OCI-LY7 (cell line): Measurements from ENCODE around the gene SH3RF3.

Experiments used
- EZH2phosphoT487 ChIP-seq: fragments of 200-600 bp; sonication (generic); IDR thresholded peaks from 2 replicates; pipeline ENCODE4 v1.6.1; 2018; ENCODE audit warnings: low read depth, borderline replicate concordance, mild to moderate bottlenecking, mixed run types, antibody characterized with exemption, low read length, moderate library complexity, mixed read lengths
- TF ChIP-seq, protein P1 (sequence below): fragments of 200-600 bp; sonication (generic); conservative IDR thresholded peaks from 2 replicates; pipeline ENCODE4 v1.5.1; 2014; ENCODE audit warnings: mild to moderate bottlenecking, antibody characterized with exemption, low read length, moderate library complexity, mixed read lengths

DNA sequence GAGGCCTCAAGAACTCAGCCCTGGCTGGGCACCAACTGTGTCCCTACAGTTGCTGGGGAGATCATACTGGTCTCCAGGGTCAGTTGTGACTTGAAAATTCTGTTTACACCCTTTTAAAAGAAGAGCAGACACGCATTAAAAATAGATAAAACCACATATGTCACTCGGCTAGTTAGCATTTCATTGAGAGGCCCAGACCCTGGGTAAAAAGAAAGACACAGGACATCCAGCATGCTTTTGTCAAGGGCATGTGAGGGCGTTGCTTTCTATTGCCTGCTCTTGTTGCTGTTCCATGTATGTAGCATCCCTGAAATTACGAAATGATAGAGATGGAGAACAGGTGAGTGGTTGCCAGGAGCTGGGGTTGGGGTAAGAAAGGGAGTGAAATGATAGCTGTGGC, 390.5 kb downstream of the SH3RF3 start:
- TF ChIP-seq, protein P1, sequence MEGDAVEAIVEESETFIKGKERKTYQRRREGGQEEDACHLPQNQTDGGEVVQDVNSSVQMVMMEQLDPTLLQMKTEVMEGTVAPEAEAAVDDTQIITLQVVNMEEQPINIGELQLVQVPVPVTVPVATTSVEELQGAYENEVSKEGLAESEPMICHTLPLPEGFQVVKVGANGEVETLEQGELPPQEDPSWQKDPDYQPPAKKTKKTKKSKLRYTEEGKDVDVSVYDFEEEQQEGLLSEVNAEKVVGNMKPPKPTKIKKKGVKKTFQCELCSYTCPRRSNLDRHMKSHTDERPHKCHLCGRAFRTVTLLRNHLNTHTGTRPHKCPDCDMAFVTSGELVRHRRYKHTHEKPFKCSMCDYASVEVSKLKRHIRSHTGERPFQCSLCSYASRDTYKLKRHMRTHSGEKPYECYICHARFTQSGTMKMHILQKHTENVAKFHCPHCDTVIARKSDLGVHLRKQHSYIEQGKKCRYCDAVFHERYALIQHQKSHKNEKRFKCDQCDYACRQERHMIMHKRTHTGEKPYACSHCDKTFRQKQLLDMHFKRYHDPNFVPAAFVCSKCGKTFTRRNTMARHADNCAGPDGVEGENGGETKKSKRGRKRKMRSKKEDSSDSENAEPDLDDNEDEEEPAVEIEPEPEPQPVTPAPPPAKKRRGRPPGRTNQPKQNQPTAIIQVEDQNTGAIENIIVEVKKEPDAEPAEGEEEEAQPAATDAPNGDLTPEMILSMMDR = no peak
- TF ChIP-seq EZH2phosphoT487 = no peak
